GM21528 (cell line): ENCODE measurements around the gene MAGEA9B.
"Not testable (repeated sequence)": the region's sequence is repeated elsewhere in the genome, so short reads cannot be mapped to it uniquely, and the experiment has no call there.

Experiments used
- ATAC-seq: cut with Tn5 transposase; IDR thresholded peaks from one replicate; pipeline ENCODE4 v1.9.1; 2021; ENCODE audit warnings: mild to moderate bottlenecking, moderate library complexity; ENCODE audit not compliant: unreplicated experiment, low FRiP score

Gene MAGEA9B, protein sequence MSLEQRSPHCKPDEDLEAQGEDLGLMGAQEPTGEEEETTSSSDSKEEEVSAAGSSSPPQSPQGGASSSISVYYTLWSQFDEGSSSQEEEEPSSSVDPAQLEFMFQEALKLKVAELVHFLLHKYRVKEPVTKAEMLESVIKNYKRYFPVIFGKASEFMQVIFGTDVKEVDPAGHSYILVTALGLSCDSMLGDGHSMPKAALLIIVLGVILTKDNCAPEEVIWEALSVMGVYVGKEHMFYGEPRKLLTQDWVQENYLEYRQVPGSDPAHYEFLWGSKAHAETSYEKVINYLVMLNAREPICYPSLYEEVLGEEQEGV

DNA sequence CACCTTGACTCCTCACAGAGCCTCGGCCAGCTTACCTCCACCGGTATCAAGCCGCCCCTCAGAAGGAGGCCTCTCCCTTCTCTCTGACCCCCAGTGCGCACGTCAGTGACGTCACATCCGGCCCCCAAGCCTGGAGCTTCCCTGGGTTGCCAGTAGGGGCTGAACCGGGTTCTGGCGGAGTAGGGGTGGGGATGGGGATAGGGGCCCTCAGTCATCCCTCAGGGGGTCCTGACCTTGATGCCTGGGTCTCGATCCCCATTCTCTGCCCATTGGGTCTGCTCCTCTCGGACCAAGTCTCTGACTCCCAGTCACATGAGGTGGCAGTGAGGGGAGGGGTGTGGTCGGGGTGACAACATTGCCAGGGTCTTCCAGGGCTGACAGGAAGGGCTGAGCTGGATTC, at the start of gene MAGEA9B:
TSS of gene MAGEA9B (minus strand) at position 101 of the 400 bp plus-strand sequence. CDS start 4,280 bp downstream, outside the sequence.
- ATAC-seq: not testable (repeated sequence)

DNA sequence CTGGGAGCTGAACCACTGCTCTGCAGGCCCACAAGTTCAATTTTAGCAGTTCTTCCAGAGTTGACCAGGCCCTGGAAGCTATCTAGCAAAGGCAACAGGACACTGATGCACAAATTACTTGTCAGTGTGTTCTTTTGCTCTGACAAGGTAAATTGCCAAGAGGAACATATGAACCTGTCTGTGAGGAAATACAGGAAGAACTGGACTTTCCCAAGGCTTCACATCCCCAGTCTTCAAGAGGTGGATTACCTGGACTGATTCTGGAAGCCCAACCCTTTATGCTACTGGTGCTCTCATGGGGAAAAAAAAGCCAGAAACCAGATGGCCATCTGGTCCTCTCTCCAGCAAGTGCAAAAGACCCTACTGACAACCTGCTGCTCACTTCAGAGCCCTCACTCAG, 46.3 kb upstream of the MAGEA9B start:
- no peak for ATAC-seq

DNA sequence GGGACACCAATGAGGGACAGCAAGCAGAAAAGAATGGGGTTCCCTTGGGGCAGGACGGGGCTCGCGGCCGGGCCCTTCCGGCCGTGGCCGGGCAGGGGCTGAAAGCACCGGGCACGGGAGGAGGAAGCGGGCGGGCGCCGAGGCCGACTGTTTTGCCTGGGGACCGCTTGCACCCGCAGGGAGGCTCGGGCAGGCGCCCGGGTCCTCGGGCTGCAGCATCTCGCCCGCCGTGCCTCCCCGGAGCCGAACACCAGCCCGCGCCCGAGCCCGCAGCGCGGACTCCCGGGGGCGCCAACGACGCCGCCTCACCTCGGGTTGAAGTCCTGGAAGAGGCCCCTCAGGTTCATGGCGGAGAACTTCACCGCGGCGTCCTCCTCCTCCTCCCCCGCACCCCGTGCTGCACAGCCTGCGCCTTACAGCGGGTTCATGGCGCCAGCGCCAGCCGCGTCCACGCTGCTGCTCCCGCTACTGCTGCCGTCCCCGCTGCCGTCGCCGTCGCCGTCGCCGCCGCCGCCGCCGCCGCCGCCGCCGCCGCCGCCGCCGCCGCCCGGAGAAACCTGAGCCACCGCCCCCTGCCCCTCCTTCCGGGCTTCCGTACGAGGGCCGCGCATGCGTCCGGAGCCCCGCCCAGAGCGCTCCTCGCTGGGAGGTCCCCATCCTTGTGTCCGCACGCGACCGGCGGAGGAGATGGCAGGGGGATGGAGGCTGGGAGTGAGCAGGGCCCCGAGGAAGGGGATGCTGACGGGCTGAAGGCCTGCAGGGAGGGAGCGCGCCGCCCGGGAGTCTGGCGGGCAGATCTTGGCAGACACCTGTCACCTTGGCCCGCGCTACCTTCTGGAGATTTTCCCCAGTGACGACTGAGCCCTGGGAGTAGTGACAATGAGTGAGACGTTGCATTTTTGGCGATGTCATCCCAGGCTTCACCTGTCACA, 44.2 kb upstream of the MAGEA9B start, which contains the start of gene TMEM185A:
TSS of gene TMEM185A (minus strand) at position 559 of the 932 bp plus-strand sequence. CDS start at position 347, 212 bp downstream.
- ATAC-seq: peak; percentile 89

DNA sequence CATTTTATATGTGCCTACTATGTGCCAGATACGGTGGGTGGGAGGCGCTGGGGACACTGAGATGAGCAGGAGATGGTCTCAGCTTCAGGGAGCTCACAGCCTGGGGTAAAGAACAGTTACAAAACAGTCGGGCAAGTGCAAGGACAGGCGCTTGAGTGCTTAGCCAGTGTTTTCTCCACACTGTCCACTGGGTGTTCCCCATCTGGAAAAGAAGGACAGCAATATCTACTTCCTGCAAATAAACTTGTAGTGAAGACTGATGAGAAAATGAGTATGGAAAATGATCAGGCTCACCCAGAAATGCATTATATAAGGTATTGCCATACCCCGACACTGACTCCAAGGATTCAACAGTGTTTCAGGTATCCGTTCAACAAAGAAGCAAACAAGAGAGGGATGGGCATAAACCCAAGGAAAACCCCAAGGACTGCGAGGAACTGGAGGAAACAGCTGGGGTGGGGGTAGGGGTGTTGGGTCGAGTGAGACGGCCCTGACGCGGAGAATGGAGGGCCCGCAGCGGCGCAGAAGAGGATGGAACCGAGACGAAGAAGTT, 43.5 kb upstream of the MAGEA9B start:
- ATAC-seq: no peak

DNA sequence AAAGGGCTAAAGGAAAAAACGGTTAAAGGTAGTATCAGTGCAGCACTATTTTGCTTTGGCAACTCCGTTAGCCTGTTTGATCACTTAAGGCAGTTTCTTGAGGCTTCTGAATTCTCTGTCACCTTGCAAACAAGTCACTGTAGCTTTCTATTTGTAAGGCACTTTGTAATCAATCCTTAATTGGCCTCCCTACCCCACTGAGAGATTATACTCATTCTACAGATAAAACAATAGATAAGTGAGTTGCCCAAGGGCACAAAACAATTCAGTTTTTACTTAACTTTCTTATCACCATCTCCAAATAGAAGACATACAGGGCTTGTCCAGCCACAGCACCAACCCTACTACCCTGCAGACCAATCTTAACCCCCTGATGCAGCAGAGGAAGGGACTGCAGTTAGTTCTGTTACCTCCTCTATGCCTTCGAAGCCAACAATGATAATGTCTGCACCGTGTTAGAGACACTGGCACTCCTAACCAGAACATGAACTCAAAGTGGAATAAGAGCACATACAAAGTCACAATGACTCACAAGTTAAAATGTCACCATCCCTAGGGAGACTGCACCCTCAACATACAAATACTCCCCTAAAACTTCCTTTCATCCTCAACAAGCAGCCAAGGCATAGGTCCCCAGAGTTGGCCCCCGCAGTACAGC, 42.6 kb upstream of the MAGEA9B start:
- no peak for ATAC-seq

DNA sequence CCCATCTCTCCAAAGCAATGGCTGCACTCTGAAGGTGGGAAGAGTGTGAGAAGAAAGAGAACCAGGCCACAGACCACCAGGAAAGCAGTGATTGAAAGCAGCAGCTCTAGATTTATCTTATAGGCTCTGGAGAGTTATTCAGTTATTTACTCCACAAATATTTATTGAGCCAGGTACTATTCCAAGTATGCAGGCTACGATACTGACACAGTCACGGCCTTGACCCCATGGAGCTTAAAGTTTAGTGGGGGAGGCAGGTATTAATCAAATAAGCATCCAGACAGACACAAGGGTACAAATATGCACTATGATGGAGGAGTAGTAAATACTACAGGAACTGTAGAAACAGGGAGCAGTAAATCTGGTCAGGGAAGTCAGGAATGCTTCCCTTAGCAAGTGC, 41.5 kb upstream of the MAGEA9B start:
- no peak for ATAC-seq

DNA sequence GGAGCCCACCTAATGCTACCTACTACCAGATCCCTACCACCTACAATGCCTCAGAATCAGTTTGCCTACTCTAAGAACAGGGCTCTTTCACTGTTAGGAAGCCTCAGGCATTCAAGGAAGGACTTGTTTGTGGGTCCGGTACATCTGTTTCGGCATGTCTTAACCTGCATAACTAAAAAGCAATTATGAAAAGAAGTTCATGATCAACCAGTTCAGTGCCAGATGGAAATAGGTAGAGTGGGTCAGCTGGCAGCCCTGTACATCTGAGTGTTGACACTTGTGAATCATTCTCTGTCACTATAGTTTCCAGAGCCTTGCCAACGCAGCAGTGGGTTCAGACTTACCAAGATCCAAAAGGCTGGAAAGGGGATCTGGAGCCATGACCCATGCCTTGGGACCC, 41.0 kb upstream of the MAGEA9B start:
- no peak for ATAC-seq

DNA sequence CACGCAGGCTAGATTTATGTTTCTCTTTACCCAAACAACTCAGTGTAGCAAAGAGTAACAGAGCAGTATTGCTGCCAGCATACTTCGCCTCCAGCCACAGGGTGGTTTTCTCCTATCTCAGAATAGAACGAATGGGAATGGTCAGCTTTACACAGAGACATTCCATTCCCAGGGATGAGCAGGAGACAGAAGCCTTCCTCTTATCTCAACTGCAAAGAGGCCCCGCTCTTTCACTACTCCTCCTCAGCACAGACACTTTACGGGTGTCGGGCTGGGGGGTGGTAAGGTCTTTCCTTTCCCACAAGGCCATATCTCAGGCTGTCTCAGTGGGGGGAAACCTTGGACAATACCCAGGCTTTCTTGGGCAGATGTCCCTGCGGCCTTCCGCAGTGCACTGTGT, 39.6 kb upstream of the MAGEA9B start:
- not testable (repeated sequence) for ATAC-seq

DNA sequence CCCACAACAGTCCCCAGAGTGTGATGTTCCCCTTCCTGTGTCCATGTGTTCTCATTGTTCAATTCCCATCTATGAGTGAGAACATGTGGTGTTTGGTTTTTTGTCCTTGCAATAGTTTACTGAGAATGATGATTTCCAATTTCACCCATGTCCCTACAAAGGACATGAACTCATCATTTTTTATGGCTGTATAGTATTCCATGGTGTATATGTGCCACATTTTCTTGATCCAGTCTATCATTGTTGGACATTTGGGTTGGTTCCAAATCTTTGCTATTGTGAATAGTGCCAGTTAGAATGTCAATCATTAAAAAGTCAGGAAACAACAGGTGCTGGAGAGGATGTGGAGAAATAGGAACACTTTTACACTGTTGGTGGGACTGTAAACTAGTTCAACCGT, 32.4 kb upstream of the MAGEA9B start:
- not testable (repeated sequence) for ATAC-seq

DNA sequence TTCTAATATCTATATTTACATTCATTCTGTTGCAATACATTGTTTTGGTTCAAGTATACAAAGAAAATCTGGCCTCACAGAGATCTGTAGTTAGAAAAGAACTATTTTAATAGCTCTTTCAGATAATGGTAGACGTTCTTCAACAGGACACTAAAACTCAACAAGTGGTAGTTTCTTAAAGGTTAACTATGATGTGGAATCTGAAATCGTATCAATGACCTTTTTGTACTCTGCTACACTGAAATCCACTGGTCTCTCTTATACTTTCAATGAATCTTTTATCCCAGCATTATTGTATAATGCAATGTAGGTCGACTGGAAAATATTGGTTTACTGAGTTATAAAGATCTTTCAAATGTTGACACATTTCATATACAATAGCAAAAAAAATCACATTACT, 31.6 kb upstream of the MAGEA9B start:
- no peak for ATAC-seq

DNA sequence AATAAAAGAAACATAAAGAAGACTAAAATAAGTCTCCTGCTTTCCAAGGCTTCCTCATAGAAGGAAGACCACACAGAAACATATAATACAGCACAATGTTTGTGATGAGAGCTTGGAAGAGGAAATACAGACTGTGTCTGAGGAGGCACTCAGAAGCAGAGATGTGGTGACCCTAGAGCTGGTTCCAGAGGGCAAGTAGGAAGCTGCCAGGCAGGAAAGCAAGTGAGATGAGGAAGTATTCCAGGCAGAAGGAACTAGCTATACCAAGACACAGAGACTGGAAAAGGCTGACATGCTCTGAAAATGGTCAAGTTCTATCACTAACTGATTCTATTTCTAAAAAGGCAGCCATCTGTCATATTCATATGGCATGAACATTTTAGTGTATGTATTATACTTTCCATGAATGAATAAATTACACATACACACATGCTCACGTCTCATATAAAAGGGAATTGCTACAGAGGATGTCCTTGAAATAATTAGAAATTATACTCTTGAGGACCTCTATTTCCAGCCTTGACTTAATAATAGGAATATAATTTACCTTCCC, 24.4 kb upstream of the MAGEA9B start:
- ATAC-seq: no peak

DNA sequence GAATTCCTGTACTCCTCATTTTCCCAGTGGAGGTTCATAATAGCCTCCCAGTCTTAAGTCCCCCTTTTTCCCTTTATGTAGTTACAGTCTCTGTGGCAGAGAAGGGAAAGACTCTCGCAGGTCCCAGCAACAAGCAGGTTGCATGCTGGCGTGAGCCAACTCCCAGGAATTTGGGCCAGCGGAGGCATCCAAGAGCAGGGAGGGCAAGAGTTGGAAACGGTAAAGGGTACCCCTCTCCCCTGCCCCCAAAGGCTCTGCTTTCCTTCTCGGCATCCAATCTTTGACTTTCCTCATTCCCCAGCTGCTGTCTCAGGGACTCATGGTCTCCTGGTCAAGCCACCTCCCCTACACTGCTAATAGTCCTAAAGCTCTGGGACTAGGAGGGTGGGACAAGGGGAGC, 23.3 kb upstream of the MAGEA9B start:
- no peak for ATAC-seq

DNA sequence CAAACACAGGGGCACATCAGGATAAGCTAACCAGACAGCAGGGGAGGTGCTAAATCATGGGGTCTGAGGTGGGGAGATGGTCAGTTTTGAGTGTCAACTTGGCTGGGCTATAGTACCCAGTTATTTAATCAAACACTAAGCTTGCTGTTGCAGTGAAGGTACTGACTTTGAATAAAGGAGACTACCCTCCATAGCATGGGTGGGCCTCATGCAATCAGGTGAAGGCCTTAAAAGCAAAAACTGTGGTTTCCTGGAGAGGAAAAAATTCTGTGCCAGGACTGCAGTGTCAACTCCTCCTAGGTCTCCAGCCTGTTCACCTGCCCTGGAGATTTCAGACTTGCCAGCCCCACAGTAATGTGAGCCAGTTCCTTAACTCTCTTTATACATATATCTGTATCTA, 20.4 kb upstream of the MAGEA9B start:
- no peak for ATAC-seq

DNA sequence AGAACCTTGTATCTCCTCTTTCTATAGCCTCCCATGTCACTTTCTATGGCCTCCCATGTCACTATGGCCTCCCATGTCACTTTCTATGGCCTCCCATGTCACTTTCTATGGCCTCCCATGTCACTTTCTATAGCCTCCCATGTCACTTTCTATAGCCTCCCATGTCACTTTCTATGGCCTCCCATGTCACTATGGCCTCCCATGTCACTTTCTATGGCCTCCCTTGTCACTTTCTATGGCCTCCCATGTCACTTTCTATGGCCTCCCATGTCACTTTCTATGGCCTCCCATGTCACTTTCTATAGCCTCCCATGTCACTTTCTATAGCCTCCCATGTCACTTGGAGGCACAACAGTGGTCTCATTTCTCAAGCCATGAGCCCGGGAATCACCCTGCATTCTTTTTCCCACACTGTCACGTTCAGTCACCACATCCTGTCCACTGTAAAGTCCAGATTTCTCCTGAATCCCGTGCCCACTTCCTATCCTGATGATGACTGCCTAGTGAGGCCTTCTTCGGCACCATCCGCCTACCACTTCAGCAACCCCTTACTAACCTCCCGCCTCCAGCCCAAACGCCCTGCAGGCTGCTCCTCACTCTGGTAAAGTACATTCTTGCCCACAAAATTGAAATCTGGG, 18.1 kb upstream of the MAGEA9B start:
- ATAC-seq: not testable (repeated sequence)

DNA sequence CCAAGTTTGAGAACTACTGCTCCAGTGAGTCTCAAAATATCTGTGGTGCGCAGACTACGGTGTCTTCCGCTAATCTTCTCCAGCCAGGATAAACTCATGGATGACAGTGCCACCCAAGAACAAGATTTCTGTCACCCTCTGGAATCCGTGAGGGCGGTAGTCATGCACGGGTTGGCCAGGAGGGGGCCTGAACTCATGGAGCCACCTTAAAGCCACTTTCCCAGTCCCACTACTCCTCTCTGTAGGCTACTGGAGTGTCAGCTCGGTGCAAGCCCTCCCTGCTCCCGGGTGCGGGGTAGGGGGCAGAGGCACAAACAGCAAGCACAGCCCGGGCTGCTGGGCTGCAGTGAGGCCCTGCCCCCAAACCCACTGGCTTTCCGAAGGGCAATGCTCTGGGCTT, 11.3 kb upstream of the MAGEA9B start:
- not testable (repeated sequence) for ATAC-seq

DNA sequence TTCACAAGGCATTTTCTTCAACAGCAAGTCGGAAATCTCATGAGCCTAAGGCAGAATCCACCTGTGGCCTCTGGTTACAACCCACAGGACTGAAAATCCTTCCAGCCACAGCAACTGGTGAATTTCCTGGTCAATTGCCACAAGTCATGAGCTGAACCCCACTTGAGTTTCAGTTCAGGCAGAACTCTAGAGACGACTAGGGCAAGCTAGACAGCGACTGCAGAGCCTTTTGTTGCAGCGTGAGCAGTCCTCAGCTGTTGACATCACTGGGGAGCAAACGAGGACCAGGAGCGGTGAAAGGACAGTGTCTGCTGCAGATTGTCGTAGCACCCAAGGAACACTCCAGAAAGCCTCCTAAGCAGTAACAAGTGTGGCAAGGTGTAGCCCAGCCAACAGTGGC, 8.7 kb upstream of the MAGEA9B start:
- ATAC-seq: not testable (repeated sequence)

DNA sequence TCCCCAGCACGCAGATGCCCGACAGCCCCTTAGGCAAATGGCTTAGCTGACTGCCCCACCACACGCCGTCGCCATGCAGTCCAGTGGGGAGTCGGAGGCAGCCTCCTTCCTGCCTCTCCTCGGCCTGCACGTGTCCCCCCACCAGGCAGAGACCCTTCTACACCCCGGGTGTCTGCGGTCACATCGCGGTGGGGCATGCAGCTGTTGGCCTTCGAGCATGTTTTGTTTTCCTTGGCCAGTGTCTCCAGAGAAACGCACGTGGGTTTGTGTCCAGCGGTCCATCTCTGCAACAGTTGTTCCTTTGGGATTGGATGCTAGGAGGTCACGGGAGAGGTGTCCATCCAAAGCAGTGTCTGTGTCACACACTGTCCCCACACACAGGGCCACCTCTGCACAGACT, 8.0 kb upstream of the MAGEA9B start, which contains the start of gene HSFX2:
TSS of gene HSFX2 (minus strand) at position 101 of the 400 bp plus-strand sequence. CDS start 614 bp downstream, outside the sequence.
- ATAC-seq: not testable (repeated sequence)

DNA sequence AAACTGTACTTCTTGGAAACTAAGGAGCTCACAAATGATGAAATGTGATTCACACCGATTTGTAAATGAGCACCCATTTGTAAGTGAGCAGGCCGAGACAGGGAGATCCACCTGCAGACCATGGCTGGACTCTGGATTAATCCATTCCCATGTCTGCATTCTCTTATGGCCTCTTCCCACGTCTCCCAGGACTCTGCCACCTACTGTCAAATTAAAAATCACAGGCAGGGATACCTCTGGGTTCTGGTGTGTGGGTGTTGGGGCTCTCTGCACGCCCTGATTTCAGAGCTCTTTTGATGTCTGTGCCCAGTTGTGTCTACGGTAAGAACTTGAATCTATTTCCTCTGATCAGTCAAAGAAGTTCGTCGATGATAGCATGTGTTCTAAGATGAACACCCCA, 3.7 kb upstream of the MAGEA9B start:
- not testable (repeated sequence) for ATAC-seq

DNA sequence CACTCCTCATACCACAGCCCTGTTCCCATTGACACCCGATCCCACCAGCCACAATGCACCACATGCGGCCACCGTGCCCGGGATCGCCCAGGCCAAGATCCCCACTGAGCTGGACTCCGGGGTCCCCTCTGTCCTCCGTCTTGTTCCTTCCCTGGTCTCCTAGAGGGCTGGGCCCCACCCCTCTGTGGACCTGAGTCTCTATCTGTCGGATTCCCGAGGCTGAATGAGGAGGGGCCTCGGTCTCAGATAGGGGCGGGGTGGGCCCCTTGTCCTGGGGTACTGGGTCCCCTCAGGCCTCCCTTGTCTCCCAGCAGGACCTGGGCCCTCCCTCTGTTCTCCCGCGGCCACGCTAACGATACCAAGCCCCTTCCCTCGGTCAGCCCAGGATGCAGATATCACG, 1.6 kb downstream of the MAGEA9B start:
- not testable (repeated sequence) for ATAC-seq

DNA sequence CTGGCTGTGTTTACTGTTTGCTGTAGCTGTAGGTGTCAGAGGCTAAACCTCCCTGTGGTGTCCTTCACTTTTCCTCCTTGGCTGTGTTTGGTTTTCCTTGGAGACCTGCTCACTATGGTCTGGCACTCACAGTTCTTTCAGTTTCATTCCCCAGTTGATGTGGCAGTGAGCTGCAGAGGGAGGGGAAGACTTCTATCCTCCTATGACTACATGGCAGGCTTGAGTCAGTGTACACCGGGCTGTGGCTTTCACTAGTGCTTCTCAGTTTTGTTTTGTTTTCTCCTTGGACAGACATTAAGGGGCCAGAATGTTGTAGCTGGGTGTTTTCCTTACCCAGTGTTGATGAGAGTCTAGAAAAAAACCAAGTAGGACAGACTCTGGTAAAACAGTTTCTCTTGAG, 13.8 kb downstream of the MAGEA9B start:
- ATAC-seq: peak; percentile 100
